Activated CD8-positive, alpha-beta memory T cell treated with anti-CD3 and anti-CD28 coated beads, Interleukin-2, amount 50 U/mL, for 24 hours (primary cell): ENCODE measurements around the gene GSG1L.
"Not testable (repeated sequence)": the region's sequence is repeated elsewhere in the genome, so short reads cannot be mapped to it uniquely, and the experiment has no call there.

Source experiments
- DNase-seq: peaks from one replicate; pipeline ENCODE4 v3.0.0-alpha.2; 2020; ENCODE audit errors: extremely low read depth

GSG1L gene

GRCh38 chr16:27950206-27950887 is 113.2 kb downstream of the GSG1L start:
- no peak for DNase-seq

GRCh38 chr16:27947696-27948095 is 115.8 kb downstream of the GSG1L start:
- no peak for DNase-seq

DNA sequence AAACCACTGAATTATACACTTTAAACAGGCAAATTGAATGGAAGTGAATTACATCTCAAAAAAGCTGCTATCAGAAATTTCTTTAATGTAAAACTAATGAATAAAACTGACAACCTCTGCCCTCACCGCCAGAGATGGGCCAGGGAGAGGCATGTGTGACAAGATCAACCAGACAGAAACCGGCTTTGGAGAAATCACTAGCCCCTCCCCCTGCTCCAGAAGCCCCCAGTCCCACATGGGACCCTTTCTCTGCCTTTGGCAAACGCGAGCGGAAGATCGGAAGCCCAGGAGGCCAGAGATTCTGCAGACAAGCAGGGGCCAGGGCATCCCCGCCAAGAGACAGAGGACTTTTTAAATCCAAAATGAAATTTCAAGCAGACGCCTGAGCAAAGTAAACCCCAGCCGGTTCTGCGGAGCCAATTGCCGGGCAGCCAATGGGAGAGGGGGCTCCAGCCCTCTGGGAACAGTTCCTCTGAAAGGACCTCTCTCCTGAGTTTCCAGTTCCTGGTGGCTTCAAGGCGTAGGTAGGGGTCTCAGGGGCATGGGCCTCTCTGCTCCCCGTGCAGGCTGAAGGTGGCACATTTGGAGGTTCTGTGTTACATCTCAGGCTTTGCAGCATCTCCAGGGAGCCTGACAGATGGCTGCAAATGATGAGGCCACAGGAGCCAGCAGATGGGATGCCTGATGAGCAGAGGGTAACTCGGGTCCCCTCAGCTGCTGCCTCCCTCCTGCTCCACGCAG is 118.1 kb downstream of the GSG1L start:
- DNase-seq = no peak

DNA sequence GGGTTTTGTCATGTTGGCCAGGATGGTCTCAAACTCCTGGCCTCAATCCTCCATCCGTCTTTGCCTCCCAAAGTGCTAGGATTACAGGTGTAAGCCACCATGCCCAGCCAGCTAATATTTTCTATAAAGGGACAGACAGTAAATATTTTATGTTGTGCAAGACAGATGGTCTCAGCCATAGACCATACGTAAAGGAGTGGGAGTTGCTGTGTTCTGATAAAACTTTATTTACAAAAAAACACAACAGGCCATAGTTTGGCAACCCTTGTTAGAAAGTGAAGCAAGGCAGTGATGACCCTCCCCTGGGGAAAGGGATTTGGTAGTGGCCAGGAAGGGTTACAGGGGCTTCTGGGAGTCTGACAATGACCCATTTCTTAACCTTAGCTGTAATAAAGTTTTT is 119.7 kb downstream of the GSG1L start:
- DNase-seq = no peak

DNA sequence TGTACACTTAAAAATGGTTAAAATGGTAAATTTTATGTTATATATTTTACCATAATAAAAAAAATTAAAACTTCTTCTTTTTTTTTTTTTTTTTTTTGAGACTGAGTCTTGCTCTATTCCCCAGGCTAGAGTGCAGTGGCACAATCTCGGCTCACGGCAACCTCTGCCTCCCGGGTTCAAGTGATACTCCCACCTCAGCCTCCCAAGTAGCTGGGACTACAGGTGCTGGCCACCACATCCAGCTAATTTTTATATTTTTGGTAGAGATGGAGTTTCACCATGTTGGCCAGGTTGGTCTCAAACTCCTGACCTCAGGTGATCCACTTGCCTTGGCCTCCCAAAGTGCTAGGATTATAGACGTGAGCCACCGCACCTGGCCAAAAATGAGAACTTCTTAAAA is 121.4 kb downstream of the GSG1L start:
- not testable (repeated sequence) for DNase-seq

GRCh38 chr16:27935076-27935475 is 128.4 kb downstream of the GSG1L start:
- DNase-seq = no peak

- no peak for DNase-seq
These were observed 130.9 kb downstream of the GSG1L start for GRCh38 chr16:27932542-27933135.

DNA sequence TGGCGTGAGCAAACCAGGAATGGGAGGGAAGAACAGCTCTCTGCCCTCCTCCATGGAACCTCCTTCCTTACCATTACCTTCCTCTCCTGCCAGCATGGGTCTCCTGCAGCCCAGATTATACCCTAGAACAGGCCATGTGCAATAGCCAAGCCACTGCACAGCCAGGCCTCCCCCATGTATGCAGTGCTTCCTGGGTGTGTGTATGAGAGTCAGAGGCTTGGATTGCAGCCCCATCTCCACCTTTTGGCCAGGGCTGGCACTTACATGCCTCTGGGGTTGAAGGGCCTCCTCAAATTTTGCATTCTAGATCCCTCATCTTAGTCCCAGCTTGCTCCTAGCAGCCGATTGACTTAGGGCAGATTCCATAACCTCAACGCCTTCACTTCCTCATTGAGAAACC is 133.7 kb downstream of the GSG1L start:
- DNase-seq = no peak

GRCh38 chr16:27928542-27928941 is 135.0 kb downstream of the GSG1L start:
- no peak for DNase-seq

DNA sequence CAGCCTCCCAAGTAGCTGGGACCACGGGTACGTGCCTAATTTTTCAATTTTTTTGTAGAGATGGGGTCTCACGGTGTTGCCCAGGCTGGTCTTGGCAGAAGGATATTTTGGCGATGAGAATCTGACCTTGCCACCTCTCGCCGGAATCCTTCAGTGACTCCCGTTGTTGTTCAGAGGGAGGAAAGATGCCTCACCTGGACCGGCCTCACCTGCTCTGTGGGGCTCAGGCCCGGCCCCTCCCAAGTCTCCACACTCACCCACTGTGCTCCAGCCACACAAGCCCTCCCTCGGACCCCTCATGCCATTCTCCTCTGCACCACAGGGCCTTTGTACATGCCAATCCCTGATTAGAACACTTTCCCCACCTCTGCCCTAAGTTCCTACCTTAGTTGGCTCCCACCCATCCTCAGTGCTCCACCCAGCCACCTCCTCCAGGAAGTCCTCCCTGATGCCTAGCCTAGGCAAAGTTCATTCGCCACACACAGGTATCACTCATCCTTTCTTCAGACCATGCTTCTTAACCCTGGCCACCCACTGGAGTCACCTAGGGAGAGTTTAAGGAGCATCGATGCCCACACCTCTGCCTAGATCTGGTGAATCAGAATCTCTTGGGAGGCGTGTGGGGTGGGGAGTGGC is 136.1 kb downstream of the GSG1L start:
- DNase-seq = no peak

GRCh38 chr16:27925612-27926011 is 137.9 kb downstream of the GSG1L start:
- no peak for DNase-seq

- DNase-seq = no peak
These were observed 138.9 kb downstream of the GSG1L start for GRCh38 chr16:27924411-27925118.

GRCh38 chr16:27923751-27924150 is 139.8 kb downstream of the GSG1L start:
- DNase-seq = no peak

GRCh38 chr16:27922433-27922832 is 141.1 kb downstream of the GSG1L start:
- no peak for DNase-seq

DNA sequence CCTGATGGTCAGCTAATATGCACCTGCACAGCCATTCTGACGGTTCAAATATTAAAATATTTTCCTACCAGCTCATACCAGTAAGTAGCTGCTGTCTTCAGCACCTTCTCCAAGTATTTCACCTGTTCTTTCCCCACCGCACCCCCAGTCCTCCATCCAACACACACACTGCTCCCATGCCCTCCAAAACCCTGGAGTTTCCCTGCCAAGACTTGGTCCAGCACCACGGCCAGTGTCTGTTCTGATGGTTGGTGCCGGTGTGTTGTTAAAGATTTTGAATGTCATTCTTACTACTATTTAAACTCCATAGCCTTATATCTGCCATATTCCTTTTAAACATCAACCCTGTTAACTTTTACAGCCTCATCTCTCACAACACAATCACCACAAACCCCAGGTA is 142.4 kb downstream of the GSG1L start:
- no peak for DNase-seq

- no peak for DNase-seq
These were observed 143.1 kb downstream of the GSG1L start for GRCh38 chr16:27920391-27920891.

DNA sequence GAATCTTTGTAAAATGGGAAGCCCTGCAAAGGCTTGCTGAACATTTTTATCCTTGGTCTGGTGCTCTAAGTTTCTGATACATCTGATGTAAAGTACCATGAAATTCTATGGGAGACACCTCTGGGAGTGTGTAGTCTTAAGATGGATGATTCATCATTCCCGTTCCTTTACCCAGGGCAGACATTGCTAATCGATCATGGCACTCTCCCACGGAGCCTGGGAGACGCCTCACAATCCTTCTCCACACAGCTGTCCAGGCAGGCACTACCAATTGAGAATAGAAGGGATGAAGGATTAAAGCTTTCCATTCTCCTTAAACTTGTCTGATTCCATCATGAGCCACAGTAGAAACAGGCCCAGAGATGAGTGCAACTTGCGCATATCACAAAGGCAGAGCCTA is 144.8 kb downstream of the GSG1L start:
- DNase-seq = no peak

DNA sequence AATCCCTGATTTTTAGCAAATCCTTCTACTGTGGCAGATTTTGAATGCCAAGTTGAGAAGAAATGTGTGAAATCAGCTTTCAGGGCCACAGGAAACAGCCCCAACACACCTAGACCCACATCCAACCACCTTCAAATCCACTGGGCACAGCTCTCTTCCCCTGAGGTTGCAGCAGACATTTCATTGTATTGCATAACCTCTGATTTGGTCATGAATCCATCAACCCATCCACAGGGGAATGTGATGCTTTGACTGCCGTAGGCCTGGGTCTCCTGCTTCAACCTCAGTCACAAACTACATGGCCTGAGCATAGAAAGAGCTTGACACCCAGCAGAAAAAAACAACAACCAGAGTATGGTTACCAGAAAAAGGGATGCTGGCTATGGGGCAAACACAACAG is 145.6 kb downstream of the GSG1L start:
- no peak for DNase-seq

DNA sequence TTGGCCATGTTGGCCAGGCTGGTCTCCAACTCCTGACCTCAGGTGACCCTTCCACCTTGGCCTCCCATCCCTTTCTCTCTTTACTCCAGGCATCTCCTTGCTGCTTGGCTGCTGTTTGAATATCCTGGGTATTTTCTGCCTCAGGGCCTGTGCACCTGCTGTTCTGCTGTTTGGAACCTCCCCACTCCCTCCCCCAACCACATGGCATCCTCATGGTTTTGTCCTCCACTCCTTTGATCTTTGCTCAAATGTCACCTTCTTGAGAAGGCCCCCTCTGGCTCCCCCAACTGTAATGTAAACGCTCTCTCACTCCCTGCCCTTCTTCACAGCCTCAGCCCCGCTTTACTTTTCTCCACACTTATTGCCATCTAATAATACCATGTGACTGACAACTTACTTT is 152.0 kb downstream of the GSG1L start:
- DNase-seq = no peak

- DNase-seq = no peak
These were observed 156.0 kb downstream of the GSG1L start for GRCh38 chr16:27907457-27907972.

DNA sequence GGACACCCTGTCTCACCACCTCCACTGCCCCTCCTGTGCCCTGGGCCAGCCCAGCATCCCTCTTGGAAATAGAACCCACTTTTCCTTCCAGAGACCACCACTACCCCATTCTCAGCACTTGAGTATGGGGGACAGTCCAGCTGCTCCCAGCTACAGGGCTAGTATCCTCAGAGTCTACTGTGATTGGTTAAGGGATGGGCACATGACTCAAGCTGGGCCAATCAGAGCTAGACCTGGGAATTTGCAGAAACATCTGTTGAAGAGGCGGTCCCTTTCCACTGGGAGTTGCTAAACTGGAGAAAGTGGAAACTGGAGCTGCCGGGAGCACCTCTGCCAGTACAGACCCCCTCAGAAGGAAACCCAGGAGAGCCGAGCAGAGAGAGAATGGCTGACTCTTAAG is 156.6 kb downstream of the GSG1L start:
- DNase-seq = no peak
